Naive thymus-derived CD4-positive, alpha-beta T cell (primary cell): Measurements from ENCODE around the gene CNRIP1. TPM values are rescaled to one million over a fixed set of nuclear protein-coding genes. Genes with fewer than 3 reads are reported as not detected.

ENCODE experiments used
- ATAC-seq: fragments of 150-1000 bp; cut with Tn5 transposase; 2 replicates; pipeline ENCODE4 v1.10.0; 2021; ENCODE audit warnings: mild to moderate bottlenecking, moderate library complexity
- CTCF ChIA-PET: fragments of 350-600 bp; sonication (Branson Sonifier 250); formaldehyde crosslinking; loops from one replicate; lab custom pipeline; 2021; ENCODE audit warnings: antibody characterized with exemption; lab: Charles Lee
- POLR2A ChIA-PET: fragments of 350-600 bp; sonication (Branson Sonifier 250); formaldehyde crosslinking; loops from one replicate; lab custom pipeline; 2021; ENCODE audit warnings: antibody characterized with exemption, inconsistent platforms; lab: Charles Lee
- DNase-seq, 9 donors: peaks; one replicate each; pipeline versions ENCODE4 v3.0.0 to v3.0.0-alpha.2; 2020 to 2022; ENCODE audit warnings: mixed read lengths in 1 of 9
- H3K27ac ChIP-seq: one replicate; pipeline ENCODE4 v1.7.0; 2013; ENCODE audit warnings: mild to moderate bottlenecking, low read depth, low read length, moderate library complexity
- H3K27me3 ChIP-seq, 2 donors: one replicate each; pipeline ENCODE4 v1.7.0; 2013; ENCODE audit warnings: low read length in 2 of 2, mild to moderate bottlenecking in 2 of 2, moderate library complexity in 2 of 2; ENCODE audit not compliant: control insufficient read depth in 2 of 2, insufficient read depth in 2 of 2
- H3K36me3 ChIP-seq, 3 experiments: 1 replicate in 2 of 3; 2 replicates in 1 of 3; pipeline ENCODE4 v1.7.0; 2013; ENCODE audit warnings: low read length in 3 of 3, mild to moderate bottlenecking in 3 of 3, moderate library complexity in 1 of 3; ENCODE audit not compliant: insufficient read depth in 3 of 3, control insufficient read depth in 2 of 3
- H3K4me1 ChIP-seq, 2 donors: one replicate each; pipeline ENCODE4 v1.7.0; 2013; ENCODE audit warnings: low read length in 2 of 2, mild to moderate bottlenecking in 2 of 2, moderate library complexity in 1 of 2; ENCODE audit not compliant: control insufficient read depth in 2 of 2, insufficient read depth in 2 of 2
- H3K4me3 ChIP-seq: 2 replicates; pipeline ENCODE4 v1.7.0; 2013; ENCODE audit warnings: mild to moderate bottlenecking, low read length
- H3K9me3 ChIP-seq, 3 experiments: 1 replicate in 2 of 3; 2 replicates in 1 of 3; pipeline ENCODE4 v1.7.0; 2013; ENCODE audit warnings: low read length in 3 of 3; ENCODE audit not compliant: control insufficient read depth in 2 of 3
- H3K27ac Mint-ChIP-seq, 9 donors: one replicate each; pipeline ENCODE4 v1.8.0; 2020 to 2022; ENCODE audit warnings: mixed read lengths in 9 of 9, mild to moderate bottlenecking in 8 of 9, moderate library complexity in 5 of 9, inconsistent platforms in 2 of 9
- H3K27me3 Mint-ChIP-seq, 5 donors: one replicate each; pipeline ENCODE4 v1.8.0; 2021 to 2022; ENCODE audit warnings: mixed read lengths in 5 of 5, mild to moderate bottlenecking in 1 of 5
- H3K36me3 Mint-ChIP-seq, 5 donors: one replicate each; pipeline ENCODE4 v1.8.0; 2020 to 2022; ENCODE audit warnings: mixed read lengths in 5 of 5, mild to moderate bottlenecking in 3 of 5, inconsistent platforms in 1 of 5
- H3K4me1 Mint-ChIP-seq, 7 donors: one replicate each; pipeline ENCODE4 v1.8.0; 2020 to 2022; ENCODE audit warnings: mixed read lengths in 7 of 7, mild to moderate bottlenecking in 3 of 7, inconsistent platforms in 1 of 7
- H3K4me3 Mint-ChIP-seq, 10 donors: one replicate each; pipeline ENCODE4 v1.8.0; 2020 to 2022; ENCODE audit warnings: mild to moderate bottlenecking in 10 of 10, mixed read lengths in 10 of 10, moderate library complexity in 6 of 10, inconsistent platforms in 2 of 10
- H3K9me3 Mint-ChIP-seq, 11 donors: one replicate each; pipeline ENCODE4 v1.8.0; 2020 to 2022; ENCODE audit warnings: mixed read lengths in 11 of 11, mild to moderate bottlenecking in 4 of 11, inconsistent platforms in 1 of 11, moderate library complexity in 1 of 11
- intact Hi-C, 2 donors: fragments of 100-400 bp; cut with micrococcal nuclease; formaldehyde crosslinking; loops; one replicate each; pipeline ENCODE4 v1.15.1; 2023
- polyA plus RNA-seq, 2 donors: library from polyadenylated mRNA; unstranded; fragments of 300-500 nt; fragmentation: Illumina TruSeq; gene quantifications; one replicate each; pipeline ENCODE4 v1.2.3, GENCODE V29; 2021
- total RNA-seq, 6 experiments: library from RNA in 5 of 6; stranded (reverse) in 5 of 6; gene quantifications; 1 replicate in 5 of 6; 2 replicates in 1 of 6; pipeline ENCODE4 v1.2.3 and lab custom pipeline; 2021 to 2026

Gene CNRIP1, protein sequence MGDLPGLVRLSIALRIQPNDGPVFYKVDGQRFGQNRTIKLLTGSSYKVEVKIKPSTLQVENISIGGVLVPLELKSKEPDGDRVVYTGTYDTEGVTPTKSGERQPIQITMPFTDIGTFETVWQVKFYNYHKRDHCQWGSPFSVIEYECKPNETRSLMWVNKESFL
- under 1 TPM in 3 of 5 experiments, not detected in 2; 0.19 to 0.78 (median 0.38) TPM for total RNA-seq
- not detected for polyA plus RNA-seq
- not detected for total RNA-seq (lab: John Stamatoyannopoulos, UW)

DNA sequence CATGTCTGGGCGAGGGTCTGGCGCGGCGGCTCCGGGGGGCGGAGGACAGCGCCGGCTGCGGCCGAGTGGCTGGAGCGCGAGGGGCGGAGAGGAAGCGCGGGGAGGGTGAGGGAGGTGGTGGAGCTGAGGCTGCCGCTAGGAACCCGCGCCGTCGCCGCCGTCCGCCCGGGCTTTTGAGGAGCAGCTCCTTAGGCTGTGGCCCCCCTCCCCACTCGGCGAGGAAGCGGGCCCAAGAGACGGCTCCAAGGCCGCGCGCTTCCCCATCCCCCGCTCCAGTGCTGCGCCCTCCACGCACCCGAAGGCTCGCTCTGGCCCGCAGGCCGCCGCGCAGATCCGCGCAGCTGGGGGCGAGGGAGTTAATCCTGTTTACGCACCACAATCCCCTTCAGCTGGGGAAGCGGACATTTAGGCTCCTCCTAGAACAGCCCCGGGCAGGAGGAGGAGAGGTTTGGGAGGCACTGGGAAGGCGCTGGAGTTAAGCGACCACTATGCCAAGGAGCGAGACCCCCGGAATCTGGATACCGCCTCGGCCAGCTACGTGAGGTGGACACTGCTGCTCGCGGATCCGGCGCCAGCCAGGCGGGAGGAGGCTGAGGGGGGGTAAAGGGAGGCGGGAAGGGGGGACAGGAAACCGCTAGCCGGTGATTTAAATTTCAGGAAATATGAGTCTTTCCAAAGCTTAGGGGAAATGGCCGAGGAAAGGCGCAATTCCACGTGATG, at the start of gene CNRIP1:
Gene CNRIP1 (minus strand): TSS at position 552 of the 720 bp plus-strand sequence. CDS start 549 bp downstream, at position 3.
- Mint-ChIP-seq H3K4me1 (peaks cover 0 to 15% (median 10%) of the 10 kb centered on the region in 7 donors), H3K27me3 (peaks cover 45 to 84% (median 62%) of the 10 kb centered on the region in 5 donors), H3K4me3 (peak within 1 kb of the TSS; percentile 46 to 82 (median 74)), H3K9me3 (peaks cover 0 to 3% (median 0%) of the 10 kb centered on the region in 11 donors), H3K36me3 (peaks cover 0 to 1% (median 0%) of the 10 kb centered on the region in 5 donors), H3K27ac (no peak within 1 kb of the TSS)
- intact Hi-C loops, result no loop called here
- CTCF ChIA-PET, result no interaction called here
- Histone ChIP-seq H3K9me3 (no peaks in the 10 kb centered on the region), H3K4me3 (peak within 1 kb of the TSS; percentile 42), H3K4me1 (peaks cover 6 to 8% of the 10 kb centered on the region in 2 donors), H3K27ac (no peak within 1 kb of the TSS), H3K36me3 (no peaks in the 10 kb centered on the region), H3K27me3 (peaks cover 0 to 19% of the 10 kb centered on the region in 2 donors)
- POLR2A ChIA-PET, result no interaction called here
- ATAC-seq (peak; percentile 64), DNase-seq (no peak)

DNA sequence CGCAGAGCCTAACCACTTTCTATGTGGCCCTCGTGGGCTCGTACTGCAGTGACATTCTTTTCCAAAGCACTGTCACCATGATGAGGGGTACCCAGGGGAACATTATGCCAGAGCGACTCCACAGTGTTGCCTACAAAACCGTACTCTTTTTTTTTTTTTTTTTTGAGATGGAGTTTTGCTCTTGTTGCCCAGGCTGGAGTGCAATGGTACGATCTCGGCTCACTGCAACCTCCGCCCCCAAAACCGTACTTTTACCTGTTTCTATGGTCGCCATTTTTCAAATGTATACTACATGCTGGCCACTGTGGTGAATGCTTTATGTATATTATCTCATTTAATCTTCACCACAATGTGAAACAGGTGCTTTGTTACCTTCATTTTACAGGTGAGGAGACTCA, 49.6 kb upstream of the CNRIP1 start:
- POLR2A ChIA-PET, result no interaction called here
- no peak overlapping the region for H3K27ac Mint-ChIP-seq
- peak overlapping the region in 1 of 10 donors; percentile 50 for H3K4me3 Mint-ChIP-seq
- peaks cover 0 to 17% (median 5%) of the 10 kb centered on the region in 7 donors for H3K4me1 Mint-ChIP-seq
- peaks cover 0 to 13% (median 0%) of the 10 kb centered on the region in 5 donors for H3K36me3 Mint-ChIP-seq
- Histone ChIP-seq H3K4me3 (no peak overlapping the region), H3K36me3 (no peaks in the 10 kb centered on the region), H3K4me1 (peaks cover 0 to 50% of the 10 kb centered on the region in 2 donors), H3K27ac (no peak overlapping the region), H3K9me3 (no peaks in the 10 kb centered on the region), H3K27me3 (no peaks in the 10 kb centered on the region)
- intact Hi-C loops, result loop anchor here in 1 of 2 donors (10.0 kb wide), 1 partner anchor 555 kb away; no protein-coding TSS in a partner anchor
- CTCF ChIA-PET, result no interaction called here
- ATAC-seq (no peak), DNase-seq (no peak)
- H3K27me3 Mint-ChIP-seq, result peaks cover 0 to 40% (median 0%) of the 10 kb centered on the region in 5 donors
- H3K9me3 Mint-ChIP-seq, result peaks cover 0 to 10% (median 0%) of the 10 kb centered on the region in 11 donors

DNA sequence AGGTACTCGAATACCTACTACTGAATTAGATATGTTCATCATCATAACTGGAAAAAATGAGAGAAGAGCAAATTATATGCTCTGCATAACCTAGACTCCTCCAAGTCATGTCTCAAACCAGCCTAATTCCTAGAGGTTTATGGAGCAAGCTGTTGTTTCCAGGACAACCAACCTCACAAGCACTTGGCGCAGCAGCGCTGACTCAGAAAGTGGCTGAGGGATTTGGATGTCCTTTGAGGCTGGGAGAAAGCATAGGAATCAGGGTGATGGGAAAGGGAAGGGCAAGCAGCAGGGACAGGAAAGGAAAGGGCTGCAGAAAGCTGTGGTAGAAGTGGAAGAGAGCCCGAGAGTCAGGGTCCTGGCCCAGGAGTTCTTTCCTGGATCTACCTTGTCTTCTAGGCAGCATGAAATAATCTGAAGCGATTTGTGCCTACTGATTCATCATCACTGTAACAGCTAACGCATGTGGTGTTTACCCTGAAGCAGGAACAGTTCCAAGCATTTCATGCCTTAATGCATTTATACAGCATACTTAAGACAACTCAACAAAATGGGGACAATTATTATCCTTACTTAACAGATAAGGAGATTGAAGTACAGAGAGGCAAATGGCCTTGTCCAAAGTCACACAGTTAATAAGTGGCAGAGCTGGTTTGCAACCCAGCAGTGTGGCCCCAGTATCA, 49.0 kb upstream of the CNRIP1 start:
- peaks cover 0 to 17% (median 5%) of the 10 kb centered on the region in 7 donors for H3K4me1 Mint-ChIP-seq
- H3K9me3 Mint-ChIP-seq, result peaks cover 0 to 10% (median 0%) of the 10 kb centered on the region in 11 donors
- peaks cover 0 to 42% (median 0%) of the 10 kb centered on the region in 5 donors for H3K27me3 Mint-ChIP-seq
- peak overlapping the region; percentile 38 for H3K4me3 ChIP-seq
- ATAC-seq (no peak), DNase-seq (no peak)
- H3K4me1 ChIP-seq, result peaks cover 0 to 54% of the 10 kb centered on the region in 2 donors
- peak overlapping the region in 1 of 10 donors; percentile 50 for H3K4me3 Mint-ChIP-seq
- no peaks in the 10 kb centered on the region for H3K27me3 ChIP-seq
- no peak overlapping the region for H3K27ac Mint-ChIP-seq
- intact Hi-C loops, result loop anchor here in 1 of 2 donors (10.0 kb wide), 1 partner anchor 556 kb away; no protein-coding TSS in a partner anchor
- H3K27ac ChIP-seq, result no peak overlapping the region
- ChIA-PET CTCF (no interaction called here), POLR2A (no interaction called here)
- H3K36me3 ChIP-seq, result no peaks in the 10 kb centered on the region
- no peaks in the 10 kb centered on the region for H3K9me3 ChIP-seq
- H3K36me3 Mint-ChIP-seq, result peaks cover 0 to 13% (median 0%) of the 10 kb centered on the region in 5 donors

DNA sequence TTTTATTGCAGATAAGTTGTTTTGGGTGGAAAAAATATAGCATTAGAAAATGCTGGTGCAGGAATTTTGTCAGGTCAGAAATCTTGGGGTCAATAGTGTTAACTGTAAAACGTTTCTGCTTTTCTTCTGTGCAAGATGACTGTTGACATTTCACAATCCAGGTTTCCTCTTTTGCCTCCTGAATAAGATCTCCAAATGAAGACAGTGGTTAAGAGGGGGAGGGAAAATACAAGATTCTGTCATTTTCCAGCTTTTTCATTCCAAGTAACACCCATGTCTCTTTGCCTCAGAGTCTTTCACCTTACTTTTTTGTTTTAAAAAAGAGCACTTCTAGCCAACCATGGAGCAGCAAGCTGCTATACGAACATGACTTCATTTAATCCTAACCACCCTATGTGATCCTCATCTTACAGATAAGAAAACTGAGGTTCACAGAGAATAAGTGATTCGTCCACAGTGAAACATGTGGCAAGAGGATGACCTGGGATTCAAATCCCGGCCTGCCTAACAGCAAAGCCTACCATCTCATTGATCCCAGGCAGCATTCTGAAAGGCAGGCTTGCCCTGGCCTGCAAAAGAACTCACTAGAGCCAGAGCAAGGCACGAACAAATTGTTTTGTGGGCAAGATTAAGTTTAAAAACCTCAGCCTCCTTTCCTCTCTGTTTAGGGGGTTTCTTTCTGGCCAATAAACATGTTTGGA, 48.4 kb upstream of the CNRIP1 start:
- peak overlapping the region in 1 of 10 donors; percentile 50 for H3K4me3 Mint-ChIP-seq
- Histone ChIP-seq H3K27me3 (no peaks in the 10 kb centered on the region), H3K4me1 (peaks cover 0 to 57% of the 10 kb centered on the region in 2 donors), H3K36me3 (no peaks in the 10 kb centered on the region), H3K27ac (no peak overlapping the region), H3K4me3 (peak overlapping the region; percentile 38), H3K9me3 (no peaks in the 10 kb centered on the region)
- H3K9me3 Mint-ChIP-seq, result peaks cover 0 to 10% (median 0%) of the 10 kb centered on the region in 11 donors
- peaks cover 0 to 13% (median 0%) of the 10 kb centered on the region in 5 donors for H3K36me3 Mint-ChIP-seq
- POLR2A ChIA-PET, result no interaction called here
- DNase-seq (no peak), ATAC-seq (no peak)
- intact Hi-C loops, result loop anchor here in 1 of 2 donors (10.0 kb wide), 1 partner anchor 557 kb away; no protein-coding TSS in a partner anchor
- peaks cover 0 to 17% (median 5%) of the 10 kb centered on the region in 7 donors for H3K4me1 Mint-ChIP-seq
- no peak overlapping the region for H3K27ac Mint-ChIP-seq
- H3K27me3 Mint-ChIP-seq, result peaks cover 0 to 44% (median 0%) of the 10 kb centered on the region in 5 donors
- CTCF ChIA-PET, result no interaction called here

DNA sequence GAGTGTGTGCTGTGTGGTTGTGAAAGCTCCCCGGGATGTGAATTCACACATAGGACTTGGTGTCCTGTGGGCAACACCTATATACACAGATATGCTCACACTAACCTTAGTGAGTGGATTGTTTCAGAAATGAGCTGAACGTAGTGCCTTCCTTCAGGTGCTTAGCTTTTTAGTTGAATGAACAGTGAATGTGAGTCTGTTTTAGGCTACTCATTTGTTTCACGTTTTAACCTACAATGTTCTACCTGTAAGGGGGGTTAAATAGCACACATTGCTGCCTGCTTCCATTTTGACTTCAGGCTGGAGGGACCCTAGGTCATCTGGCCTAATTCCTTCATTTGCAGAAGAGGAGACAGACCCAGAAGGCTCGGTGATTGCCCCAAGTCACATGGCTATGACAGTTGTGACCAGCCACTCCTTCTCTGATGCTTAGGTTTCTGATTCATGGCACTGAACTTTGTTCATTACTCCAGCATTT, 46.4 kb upstream of the CNRIP1 start:
- ATAC-seq, result peak; percentile 47
- peak overlapping the region in 1 of 10 donors; percentile 86 for H3K4me3 Mint-ChIP-seq
- H3K36me3 Mint-ChIP-seq, result peaks cover 0 to 11% (median 0%) of the 10 kb centered on the region in 5 donors
- no peaks in the 10 kb centered on the region for H3K27me3 ChIP-seq
- intact Hi-C loops, result loop anchor here in 1 of 2 donors (10.0 kb wide), 1 partner anchor 559 kb away; no protein-coding TSS in a partner anchor
- H3K4me1 Mint-ChIP-seq, result peaks cover 8 to 20% (median 10%) of the 10 kb centered on the region in 7 donors
- H3K27ac Mint-ChIP-seq, result no peak overlapping the region
- H3K9me3 Mint-ChIP-seq, result peaks cover 0 to 10% (median 0%) of the 10 kb centered on the region in 11 donors
- H3K27me3 Mint-ChIP-seq, result peaks cover 0 to 43% (median 0%) of the 10 kb centered on the region in 5 donors
- H3K4me1 ChIP-seq, result peaks cover 0 to 47% of the 10 kb centered on the region in 2 donors
- H3K27ac ChIP-seq, result no peak overlapping the region
- no peak for DNase-seq
- no peaks in the 10 kb centered on the region for H3K9me3 ChIP-seq
- POLR2A ChIA-PET, result no interaction called here
- H3K4me3 ChIP-seq, result peak overlapping the region; percentile 46
- CTCF ChIA-PET, result interaction anchor here (0.7 kb wide), 1 partner anchor 1767 kb away, joined by 3 read pairs; no protein-coding TSS in a partner anchor
- H3K36me3 ChIP-seq, result no peaks in the 10 kb centered on the region
